Thyroid gland (tissue), 4 donors: ENCODE data around the gene POLR2A. TPM values are rescaled to one million over a fixed set of nuclear protein-coding genes. Genes with fewer than 3 reads are reported as not detected.

ENCODE experiments used
- DNase-seq, 2 donors: peaks; one replicate each; pipeline ENCODE4 v3.0.0-alpha.2; 2019
- H3K27ac ChIP-seq, 3 donors: fragments of 200-600 bp; sonication (generic); 1 replicate in 2 of 3; 2 replicates in 1 of 3; pipeline ENCODE4 v1.5.1; 2016 to 2019; ENCODE audit warnings: mild to moderate bottlenecking in 1 of 3, moderate library complexity in 1 of 3
- H3K27me3 ChIP-seq: fragments of 200-600 bp; sonication (generic); one replicate; pipeline ENCODE4 v1.5.1; 2019
- H3K36me3 ChIP-seq, 2 donors: fragments of 200-600 bp; sonication (generic); one replicate each; pipeline ENCODE4 v1.5.1; 2016 to 2019
- H3K4me1 ChIP-seq, 2 donors: fragments of 200-600 bp; sonication (generic); one replicate each; pipeline ENCODE4 v1.5.1; 2017 to 2019
- H3K4me3 ChIP-seq, 3 donors: fragments of 200-600 bp; sonication (generic); replicated peaks in 1 of 3; 1 replicate in 2 of 3; 2 replicates in 1 of 3; pipeline ENCODE4 v1.5.1; 2016; ENCODE audit warnings: mild to moderate bottlenecking in 1 of 3
- H3K9me3 ChIP-seq: fragments of 200-600 bp; sonication (generic); one replicate; pipeline ENCODE4 v1.5.1; 2017
- POLR2A ChIP-seq, 2 donors: fragments of 450-650 bp; IDR thresholded peaks; one replicate each; pipeline ENCODE4 v1.6.1; 2017; ENCODE audit warnings: antibody characterized with exemption in 2 of 2, mild to moderate bottlenecking in 2 of 2, moderate library complexity in 1 of 2
- WGBS, 2 donors: methylation state at CpG; one replicate each; pipeline ENCODE4 v1.1.5; 2017; 5-methylcytosine and 5-hydroxymethylcytosine counted together
- intact Hi-C: fragments of 100-400 bp; cut with DNase I; formaldehyde crosslinking; loops from one replicate; pipeline ENCODE4 v1.15.1; 2023
- total RNA-seq, 4 donors: library from RNA; depleted of rRNA; stranded (reverse); fragments of >200 nt; gene quantifications; one replicate each; pipeline ENCODE4 v1.2.3, GENCODE V29; 2016
- TF ChIP-seq, protein P1 (sequence below), 6 experiments: fragments of 200-600 bp in 3 of 6; fragments of 450-650 bp in 3 of 6; sonication (generic) in 3 of 6; IDR thresholded peaks; one replicate each; pipeline ENCODE4 v1.5.1; 2016 to 2019; ENCODE audit warnings: antibody characterized with exemption in 6 of 6, mild to moderate bottlenecking in 2 of 6, inconsistent platforms in 1 of 6, moderate library complexity in 1 of 6

The POLR2A gene
- total RNA-seq, 4 donors from 2014 or later, result 47.6 to 125 (median 82.2) TPM

DNA sequence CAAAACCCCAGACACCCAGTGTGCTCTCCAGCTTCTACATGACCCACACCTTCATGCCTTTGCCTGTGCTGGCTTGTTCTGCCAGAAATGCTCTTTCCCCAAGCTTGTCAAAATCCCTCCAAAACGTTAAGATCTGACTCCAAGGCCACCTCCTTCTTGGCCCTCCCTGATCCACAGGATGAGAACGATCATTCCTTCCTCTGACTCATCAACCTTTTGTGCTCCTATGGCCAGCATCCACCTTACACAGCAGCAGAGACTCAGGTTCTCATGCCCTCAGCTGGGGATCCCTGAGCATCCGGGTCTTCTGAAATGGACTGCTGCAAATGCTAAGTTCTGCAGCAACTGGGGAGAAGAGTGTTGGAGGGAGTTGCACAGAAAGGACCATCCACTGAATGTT lies 7.7 kb upstream of the POLR2A start:
- peaks cover 48 to 64% of the 10 kb centered on the region in 2 donors for H3K4me1 ChIP-seq

DNA sequence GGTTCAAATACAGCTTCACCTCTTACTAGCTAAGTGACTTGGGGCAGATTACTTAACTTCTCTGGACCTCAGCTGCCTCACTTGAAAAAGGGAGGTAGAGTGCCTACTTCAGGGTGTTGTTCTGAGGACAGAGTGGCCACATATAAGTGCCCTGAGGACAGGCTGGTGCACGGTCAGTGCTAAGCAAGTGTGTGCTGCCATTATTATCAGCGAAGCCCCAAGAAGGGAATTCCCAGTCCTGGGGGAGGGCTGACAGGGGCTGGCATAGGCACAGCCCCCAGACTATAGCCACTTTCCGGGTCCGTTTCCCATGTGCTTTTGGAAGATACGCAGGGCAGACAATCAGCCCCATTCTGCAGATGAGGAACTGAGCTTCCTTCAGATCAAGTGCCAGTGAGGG lies 7.2 kb upstream of the POLR2A start:
- Histone ChIP-seq H3K27me3 (no peaks in the 10 kb centered on the region), H3K36me3 (no peaks in the 10 kb centered on the region), H3K9me3 (no peaks in the 10 kb centered on the region), H3K27ac (peak overlapping the region; percentile 100), H3K4me1 (peaks cover 46 to 64% of the 10 kb centered on the region in 2 donors), H3K4me3 (peak overlapping the region in 1 of 3 donors; percentile 100)
- TF ChIP-seq, protein P1, sequence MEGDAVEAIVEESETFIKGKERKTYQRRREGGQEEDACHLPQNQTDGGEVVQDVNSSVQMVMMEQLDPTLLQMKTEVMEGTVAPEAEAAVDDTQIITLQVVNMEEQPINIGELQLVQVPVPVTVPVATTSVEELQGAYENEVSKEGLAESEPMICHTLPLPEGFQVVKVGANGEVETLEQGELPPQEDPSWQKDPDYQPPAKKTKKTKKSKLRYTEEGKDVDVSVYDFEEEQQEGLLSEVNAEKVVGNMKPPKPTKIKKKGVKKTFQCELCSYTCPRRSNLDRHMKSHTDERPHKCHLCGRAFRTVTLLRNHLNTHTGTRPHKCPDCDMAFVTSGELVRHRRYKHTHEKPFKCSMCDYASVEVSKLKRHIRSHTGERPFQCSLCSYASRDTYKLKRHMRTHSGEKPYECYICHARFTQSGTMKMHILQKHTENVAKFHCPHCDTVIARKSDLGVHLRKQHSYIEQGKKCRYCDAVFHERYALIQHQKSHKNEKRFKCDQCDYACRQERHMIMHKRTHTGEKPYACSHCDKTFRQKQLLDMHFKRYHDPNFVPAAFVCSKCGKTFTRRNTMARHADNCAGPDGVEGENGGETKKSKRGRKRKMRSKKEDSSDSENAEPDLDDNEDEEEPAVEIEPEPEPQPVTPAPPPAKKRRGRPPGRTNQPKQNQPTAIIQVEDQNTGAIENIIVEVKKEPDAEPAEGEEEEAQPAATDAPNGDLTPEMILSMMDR (IDR thresholded peaks at IDR 0.05), result no peak
- TF ChIP-seq POLR2A (IDR thresholded peaks at IDR 0.05), result no peak
- intact Hi-C loops, result loop anchor here (5.0 kb wide), 1 partner anchor 35 kb away; no protein-coding TSS in a partner anchor
- 75 to 76% methylated on average over 5 of the region's 5 CpGs for WGBS, 2 donors
- DNase-seq, result no peak

More for the DNA sequence above, 7.7 kb upstream of the POLR2A start:
- Histone ChIP-seq H3K27ac (peak overlapping the region; percentile 100), H3K9me3 (no peaks in the 10 kb centered on the region), H3K36me3 (no peaks in the 10 kb centered on the region), H3K4me3 (no peak overlapping the region), H3K27me3 (no peaks in the 10 kb centered on the region)
- WGBS, 2 donors, result 30 to 49% methylated on average over 3 of the region's 3 CpGs
- DNase-seq, result no peak
- TF ChIP-seq, protein P1 (IDR thresholded peaks at IDR 0.05), result no peak
- TF ChIP-seq POLR2A (IDR thresholded peaks at IDR 0.05), result no peak
- intact Hi-C loops, result loop anchor here (5.0 kb wide), 1 partner anchor 34 kb away; no protein-coding TSS in a partner anchor

DNA sequence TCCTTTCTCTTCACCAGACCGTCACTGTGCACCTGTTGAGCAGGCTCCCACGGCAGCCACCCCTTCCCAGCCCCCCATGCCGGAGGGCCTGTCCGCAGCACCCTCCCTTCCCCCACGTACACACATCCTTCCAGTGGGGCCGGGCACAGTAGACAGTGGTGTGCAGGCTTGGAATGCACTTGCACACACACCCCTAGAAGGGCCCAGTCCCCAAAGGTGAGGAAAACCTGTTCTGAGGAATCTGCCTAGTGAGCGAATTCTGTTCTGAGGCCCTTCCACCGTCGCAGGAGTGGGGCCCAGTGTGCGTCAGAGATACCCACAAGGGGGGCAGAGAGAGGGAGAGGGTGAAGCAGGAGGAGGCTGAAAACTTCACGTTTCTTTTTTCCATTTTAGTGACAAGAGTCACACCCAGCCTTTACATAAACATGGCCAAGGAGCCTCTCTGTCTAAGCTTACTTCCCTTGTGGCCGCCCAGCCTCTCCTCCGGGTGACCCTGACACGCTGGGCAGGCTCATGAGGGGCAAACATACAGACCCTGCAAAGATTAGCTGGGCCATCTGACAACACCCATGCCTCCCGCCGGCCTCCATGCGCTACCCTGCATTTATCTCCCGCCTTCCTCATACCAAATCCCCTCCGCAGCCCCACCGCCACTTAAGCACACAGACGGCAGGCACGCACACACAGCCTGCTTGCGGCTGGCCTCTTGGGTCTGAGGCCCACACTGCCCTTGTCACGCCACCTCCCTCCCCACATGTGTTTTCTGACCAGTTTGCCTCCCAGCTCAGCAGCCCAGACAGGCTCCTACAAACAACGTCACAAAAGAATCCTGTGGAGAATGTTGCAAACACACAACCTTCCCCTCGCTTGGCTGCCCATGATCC lies 6.5 kb upstream of the POLR2A start:
- Histone ChIP-seq H3K27me3 (no peaks in the 10 kb centered on the region), H3K36me3 (no peaks in the 10 kb centered on the region), H3K4me3 (peak overlapping the region in 2 of 3 donors; percentile 99 to 100), H3K9me3 (no peaks in the 10 kb centered on the region), H3K27ac (peak overlapping the region; percentile 100), H3K4me1 (peaks cover 45 to 66% of the 10 kb centered on the region in 2 donors)
- 9 to 23% methylated on average over 25 to 26 of the region's 26 CpGs for WGBS, 2 donors
- TF ChIP-seq POLR2A (IDR thresholded peaks at IDR 0.05), result peak in 1 of 2 donors; percentile 81
- TF ChIP-seq, protein P1 (IDR thresholded peaks at IDR 0.05), result no peak
- DNase-seq, result peak; percentile 77 to 82
- intact Hi-C loops, result loop anchor here (5.0 kb wide), 1 partner anchor 35 kb away; no protein-coding TSS in a partner anchor

DNA sequence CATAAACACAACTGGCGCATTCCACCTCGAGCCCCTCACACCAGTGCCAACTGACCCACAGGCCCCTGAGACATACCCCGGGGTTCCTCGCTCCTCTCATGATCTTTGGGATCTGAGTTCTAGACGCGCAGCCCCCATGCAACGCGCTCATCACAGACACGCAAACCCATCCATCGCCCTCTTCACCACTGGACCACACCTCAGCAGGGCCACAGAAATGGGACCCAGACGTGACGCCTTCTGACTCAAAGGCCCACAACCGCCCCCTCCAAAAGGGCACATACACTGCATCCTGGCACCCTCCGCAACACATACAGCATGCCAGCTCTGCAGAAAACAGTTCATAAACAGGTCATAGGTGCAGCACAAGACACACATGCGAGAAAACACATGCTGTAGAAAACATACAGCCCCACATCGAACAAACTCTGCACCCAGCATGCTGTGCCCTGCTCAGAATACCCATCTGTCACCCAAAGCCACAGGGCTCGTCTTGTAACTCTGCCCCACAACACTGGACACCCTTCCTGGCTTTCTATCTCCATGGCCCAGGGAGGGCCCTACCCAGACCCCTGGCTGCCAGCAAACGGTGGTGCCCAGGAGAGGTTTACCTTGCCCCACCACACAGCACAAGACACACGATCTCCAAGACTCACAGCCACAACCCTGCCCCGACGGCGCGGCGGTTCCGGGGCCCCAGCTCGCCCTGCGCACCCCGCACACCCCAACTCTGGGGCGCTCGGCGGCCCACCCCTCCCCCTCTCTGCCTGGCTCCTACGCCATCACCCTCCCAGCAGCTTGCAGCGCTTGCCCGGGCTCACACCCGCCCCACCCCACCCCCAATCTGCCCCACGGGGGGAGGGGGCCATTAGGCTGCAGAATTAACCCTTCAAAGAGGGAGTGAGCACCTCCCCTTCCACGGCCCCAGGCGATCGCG lies 5.6 kb upstream of the POLR2A start:
- H3K4me3 ChIP-seq, result peak overlapping the region; percentile 98 to 100 (median 99)
- no peak for TF ChIP-seq POLR2A (IDR thresholded peaks at IDR 0.05)
- TF ChIP-seq, protein P1 (IDR thresholded peaks at IDR 0.05), result no peak
- no peaks in the 10 kb centered on the region for H3K36me3 ChIP-seq
- peak overlapping the region; percentile 100 for H3K27ac ChIP-seq
- H3K4me1 ChIP-seq, result peaks cover 45 to 72% of the 10 kb centered on the region in 2 donors
- WGBS, 2 donors, result 22 to 24% methylated on average over 16 to 25 of the region's 40 CpGs
- peak; percentile 58 to 64 for DNase-seq
- H3K9me3 ChIP-seq, result no peaks in the 10 kb centered on the region
- intact Hi-C loops, result loop anchor here (5.0 kb wide), 1 partner anchor 36 kb away; no protein-coding TSS in a partner anchor
- H3K27me3 ChIP-seq, result no peaks in the 10 kb centered on the region
